HG03460 (cell line): ENCODE data around the gene SUZ12.
"Not testable (repeated sequence)": the region's sequence is repeated elsewhere in the genome, so short reads cannot be mapped to it uniquely, and the experiment has no call there.

Experiments used
- ATAC-seq: cut with Tn5 transposase; IDR thresholded peaks from one replicate; pipeline ENCODE4 v1.9.1; 2021; ENCODE audit not compliant: unreplicated experiment

The SUZ12 gene

GRCh38 chr17:31936615-31937609, at the start of gene SUZ12:
SUZ12 (plus strand) TSS chr17:31937007; CDS start chr17:31937247, 240 bp downstream.
- ATAC-seq: peak; percentile 94

DNA sequence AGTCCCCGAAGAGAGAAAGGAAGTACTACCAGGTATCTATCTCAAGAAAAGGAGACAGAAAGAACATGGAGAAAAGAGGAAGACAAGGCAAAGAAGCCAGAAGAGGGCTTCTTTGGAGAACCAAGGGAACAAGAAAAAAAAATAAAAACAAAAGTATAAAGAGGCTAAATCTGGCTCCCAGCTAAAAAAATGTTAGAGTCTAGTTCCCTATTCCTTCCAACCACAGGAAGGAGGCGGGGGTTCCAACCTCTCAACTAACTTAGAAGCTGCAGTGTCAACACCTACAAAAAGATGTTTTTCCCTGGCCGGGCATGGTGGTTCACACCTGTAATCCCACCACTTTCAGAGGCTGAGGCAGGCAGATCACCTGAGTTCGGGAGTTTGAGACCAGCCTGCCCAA, 48.7 kb upstream of the SUZ12 start:
- no peak for ATAC-seq

DNA sequence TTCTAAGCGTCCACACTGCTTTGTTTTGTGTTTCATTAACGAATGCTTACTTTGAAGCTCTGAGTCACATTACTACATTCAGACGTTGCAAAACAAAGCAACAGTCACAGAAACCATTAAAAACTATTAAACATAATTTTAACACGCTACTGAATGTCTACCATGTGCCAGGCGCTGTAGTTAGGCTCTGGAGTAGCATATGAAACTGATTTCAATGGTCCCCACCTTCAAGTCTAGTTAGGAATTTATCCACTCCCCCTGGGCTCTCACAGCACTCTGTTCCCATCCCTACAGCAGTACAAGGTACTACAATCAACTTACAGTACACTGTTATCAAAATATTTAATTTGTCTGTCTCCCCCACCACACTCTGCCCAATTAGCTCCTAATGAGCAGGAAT, 35.9 kb upstream of the SUZ12 start:
- no peak for ATAC-seq

DNA sequence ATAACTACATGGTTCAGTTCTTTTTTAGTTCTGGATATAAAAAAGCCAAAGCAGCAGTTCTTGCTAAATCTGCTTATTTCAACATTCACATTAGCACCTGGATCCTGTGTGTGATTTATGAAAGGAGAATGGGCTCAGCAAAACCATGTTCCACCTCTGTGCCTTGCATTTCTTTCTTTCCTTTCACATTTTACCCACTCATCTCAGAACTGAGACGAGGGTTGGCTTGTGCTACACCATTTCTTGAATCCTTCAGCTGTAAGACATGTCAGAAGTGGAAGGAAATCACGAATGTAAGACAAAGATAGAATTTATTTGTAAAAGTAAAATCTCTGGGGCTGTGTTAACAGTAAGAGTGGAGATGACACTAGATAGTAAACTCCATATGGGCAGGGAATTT, 34.1 kb upstream of the SUZ12 start:
- no peak for ATAC-seq

- ATAC-seq: no peak
These were observed 33.4 kb upstream of the SUZ12 start for GRCh38 chr17:31903401-31903800.

- ATAC-seq: no peak
These were observed 29.4 kb upstream of the SUZ12 start for GRCh38 chr17:31907342-31907962.

- no peak for ATAC-seq
These were observed 28.4 kb upstream of the SUZ12 start for GRCh38 chr17:31908386-31908785.

DNA sequence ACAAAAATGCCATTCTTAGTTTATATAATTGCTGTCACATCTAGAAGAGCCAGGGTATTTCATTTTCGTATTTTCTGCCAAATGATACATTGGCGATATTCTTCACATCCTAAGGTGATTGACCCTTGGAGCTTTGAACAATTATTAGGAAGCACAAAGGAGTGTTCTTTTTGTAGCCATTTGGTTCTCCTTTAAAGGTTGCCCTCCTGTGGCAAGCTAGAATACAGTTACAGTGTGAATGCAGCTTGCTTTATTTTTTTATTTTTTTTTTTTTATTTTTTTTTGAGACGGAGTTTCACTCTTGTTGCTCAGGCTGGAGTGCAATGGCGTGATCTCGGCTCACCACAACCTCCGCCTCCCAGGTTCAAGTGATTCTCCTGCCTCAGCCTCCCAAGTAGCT, 24.1 kb upstream of the SUZ12 start:
- not testable (repeated sequence) for ATAC-seq

DNA sequence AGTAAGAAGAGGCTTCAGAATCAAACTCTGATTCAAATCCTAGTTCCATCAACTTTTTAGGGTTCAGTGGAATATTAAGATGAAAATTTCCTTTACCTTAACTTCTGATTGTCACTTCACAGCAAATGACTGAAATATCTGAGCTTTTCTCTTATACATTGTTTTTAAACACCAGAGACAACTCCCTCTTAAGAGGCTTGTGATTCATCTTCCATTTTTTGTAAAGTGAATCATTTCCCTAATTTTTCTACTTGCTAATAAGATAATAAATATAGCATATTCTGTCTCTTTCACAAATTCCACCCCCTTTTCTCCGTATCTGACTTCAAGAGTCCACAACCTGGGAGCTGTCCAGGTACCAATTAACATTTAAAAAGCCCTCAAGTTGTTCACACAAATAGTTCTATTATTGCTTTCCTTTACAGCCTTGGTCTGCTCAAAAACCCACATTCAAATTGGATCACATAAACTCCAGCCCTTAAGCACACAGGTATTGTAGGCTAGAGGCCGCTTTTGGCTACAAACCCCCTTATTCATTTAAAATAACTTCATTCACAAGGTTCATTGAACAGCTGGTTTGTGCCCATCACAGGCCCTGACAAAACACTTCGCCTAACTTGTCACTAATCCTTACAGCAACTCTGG, 21.2 kb upstream of the SUZ12 start:
- no peak for ATAC-seq

- ATAC-seq: no peak
These were observed 20.2 kb upstream of the SUZ12 start for GRCh38 chr17:31916491-31917064.

DNA sequence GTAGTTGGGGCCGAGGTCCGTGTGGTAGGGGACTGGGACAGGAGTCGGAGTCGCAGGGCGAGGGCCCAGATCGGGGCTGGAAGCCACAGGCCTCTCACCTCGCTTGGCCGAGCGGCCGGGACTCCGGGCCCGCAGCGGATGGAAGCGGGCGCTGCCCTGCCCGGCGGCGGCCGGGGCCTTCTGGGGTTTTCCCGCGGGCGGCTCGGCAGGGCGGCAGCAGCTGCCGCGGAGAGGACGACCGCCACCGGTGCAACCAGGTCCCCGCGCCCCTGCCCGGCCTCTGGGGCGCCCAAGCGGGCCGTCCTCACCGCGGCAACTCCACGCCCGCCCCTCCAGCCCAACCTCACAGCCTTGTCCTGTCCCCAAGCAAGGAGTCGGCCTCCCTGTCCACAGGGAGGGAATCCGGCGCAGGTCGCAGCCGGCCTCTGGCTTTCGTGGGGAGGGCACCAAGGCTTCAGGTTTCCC, 19.7 kb upstream of the SUZ12 start:
- no peak for ATAC-seq

DNA sequence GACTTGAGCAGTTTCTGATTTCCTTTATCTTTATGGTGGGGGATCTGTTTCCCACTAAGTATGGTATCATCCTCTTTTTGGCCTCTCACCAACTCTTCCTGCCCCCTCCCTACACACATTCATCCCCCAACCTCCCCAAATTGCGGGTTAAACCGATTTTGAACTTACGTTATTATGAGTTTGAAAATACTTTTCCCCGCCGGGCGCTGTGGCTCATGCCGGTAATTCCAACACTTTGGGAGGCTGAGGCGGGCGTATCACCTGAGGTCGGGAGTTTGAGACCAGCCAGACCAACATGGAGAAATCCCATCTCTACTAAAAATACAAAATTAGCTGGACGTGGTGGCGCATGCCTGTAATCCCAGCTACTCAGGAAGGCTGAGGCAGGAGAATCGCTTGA, 19.1 kb upstream of the SUZ12 start:
- ATAC-seq: not testable (repeated sequence)

GRCh38 chr17:31918701-31919128, 18.1 kb upstream of the SUZ12 start:
- no peak for ATAC-seq

GRCh38 chr17:31919802-31920525, 16.8 kb upstream of the SUZ12 start:
- no peak for ATAC-seq

DNA sequence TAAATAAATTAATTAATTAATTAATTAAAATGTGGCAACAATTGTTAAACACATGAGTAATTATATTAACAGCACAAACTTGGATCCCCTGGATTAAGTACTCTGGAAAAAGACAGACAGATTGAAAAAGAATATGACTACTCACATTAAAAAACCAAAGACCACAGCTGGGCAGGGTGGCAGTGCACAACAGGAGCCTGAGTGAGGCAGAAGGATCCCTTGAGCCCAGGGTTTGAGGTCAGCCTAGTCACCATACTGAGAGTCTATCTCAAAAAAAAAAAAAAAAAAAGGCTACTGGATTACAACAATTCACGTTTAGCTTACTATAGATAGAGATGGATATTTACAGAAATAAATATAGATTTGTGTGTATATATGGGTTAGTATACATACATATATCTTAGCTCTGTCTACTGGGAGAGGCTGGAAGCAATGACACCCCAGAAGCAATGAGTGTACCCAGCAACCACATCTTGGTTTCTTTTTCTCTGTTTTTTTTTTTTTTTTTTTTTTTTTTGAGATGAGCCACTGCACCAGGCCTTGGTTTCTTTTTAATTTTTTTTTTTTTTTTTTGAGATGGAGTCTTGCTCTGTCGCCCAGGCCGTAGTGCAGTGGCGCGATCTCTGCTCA, 10.6 kb upstream of the SUZ12 start:
- no peak for ATAC-seq

- ATAC-seq: no peak
These were observed 5.1 kb upstream of the SUZ12 start for GRCh38 chr17:31931756-31932155.

GRCh38 chr17:31935512-31935911, 1.3 kb upstream of the SUZ12 start:
- ATAC-seq: no peak

DNA sequence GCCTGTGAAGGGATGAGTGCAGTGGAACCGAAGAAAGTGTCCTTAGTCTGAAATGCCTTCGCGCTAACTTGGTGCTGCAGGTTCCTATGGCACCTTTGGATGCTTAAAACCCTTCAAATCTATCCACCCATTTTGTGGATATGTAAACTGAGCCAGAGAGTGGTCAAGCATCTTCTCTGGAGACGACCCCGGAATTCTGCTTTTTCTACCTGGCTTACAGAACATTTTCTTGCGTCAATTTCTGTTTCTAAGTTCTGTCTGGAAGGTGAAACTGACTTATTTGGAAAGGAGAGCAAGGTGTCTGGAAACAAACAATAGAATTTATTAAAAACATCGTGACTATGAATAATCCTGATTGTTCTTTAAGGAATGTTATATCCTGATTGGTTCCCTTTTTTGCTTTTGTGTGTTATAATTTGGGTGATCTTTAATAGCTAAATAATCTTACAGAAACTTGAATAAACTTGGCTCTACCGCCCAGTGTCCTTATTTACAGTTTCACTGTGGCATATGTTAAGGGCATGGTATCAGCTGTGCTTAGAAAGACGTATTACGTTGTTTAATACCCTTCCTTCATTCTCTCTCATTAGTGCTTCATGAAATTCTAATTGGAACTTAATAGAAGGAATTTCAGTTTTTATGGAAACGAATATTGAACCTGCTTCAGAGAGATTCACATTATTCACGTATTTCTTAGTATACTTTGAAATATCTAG, 1.3 kb downstream of the SUZ12 start:
- not testable (repeated sequence) for ATAC-seq

DNA sequence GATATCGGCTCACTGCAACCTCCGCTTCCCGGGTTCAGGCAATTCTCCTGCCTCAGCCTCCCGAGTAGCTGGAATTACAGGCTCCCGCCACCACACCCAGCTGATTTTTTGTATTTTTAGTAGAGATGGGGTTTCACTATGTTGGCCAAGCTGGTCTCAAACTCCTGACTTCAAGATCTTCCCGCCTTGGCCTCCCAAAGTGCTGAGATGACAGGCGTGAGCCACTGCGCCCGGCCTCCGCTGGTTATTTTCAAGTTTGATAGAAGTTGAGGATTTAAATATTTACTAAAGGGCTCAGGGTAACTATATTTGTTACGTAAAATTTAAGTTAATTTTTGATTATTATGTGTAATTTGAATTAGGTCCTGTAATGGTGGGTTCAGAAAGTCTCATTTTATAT, 5.1 kb downstream of the SUZ12 start:
- not testable (repeated sequence) for ATAC-seq
